Gastrocnemius medialis (tissue), 4 donors: ENCODE data around the gene EMCN.

ENCODE experiments used
- CTCF ChIP-seq, 5 experiments: fragments of 450-650 bp in 3 of 5; fragments of 200-600 bp in 2 of 5; sonication (generic) in 2 of 5; IDR thresholded peaks in 4 of 5; conservative IDR thresholded peaks in 1 of 5; 1 replicate in 4 of 5; 2 replicates in 1 of 5; pipeline ENCODE4 v1.5.1; 2016 to 2019; ENCODE audit warnings: antibody characterized with exemption in 5 of 5, mild to moderate bottlenecking in 3 of 5, moderate library complexity in 3 of 5
- POLR2A ChIP-seq, 2 donors: fragments of 450-650 bp; IDR thresholded peaks; one replicate each; pipeline ENCODE4 v1.6.1; 2017; ENCODE audit warnings: antibody characterized with exemption in 2 of 2, mild to moderate bottlenecking in 2 of 2, moderate library complexity in 2 of 2

GRCh38 chr4:100369871-100370270 is 148.0 kb downstream of the EMCN start:
- TF ChIP-seq CTCF (IDR thresholded peaks at IDR 0.05 in 4 of 5, conservative IDR thresholded peaks at IDR 0.05 in 1 of 5), result no peak
- TF ChIP-seq POLR2A (IDR thresholded peaks at IDR 0.05), result no peak
